ENCODE results near the gene UBE2QL1. TPM values are rescaled to one million over a fixed set of nuclear protein-coding genes. Genes with fewer than 3 reads are reported as not detected.

Gene UBE2QL1
- total RNA-seq, 1 donor from 2014 or later, result 0.17 TPM

- H3K27me3 ChIP-seq (ENCODE audit: control insufficient read depth, insufficient read depth, low read length), result no peaks in the 10 kb centered on the region
- H3K36me3 ChIP-seq (ENCODE audit: control insufficient read depth, insufficient read depth, low read length), result no peaks in the 10 kb centered on the region
- H3K4me3 ChIP-seq (ENCODE audit: low read depth, low read length), result no peak overlapping the region
- TF ChIP-seq, protein P1, sequence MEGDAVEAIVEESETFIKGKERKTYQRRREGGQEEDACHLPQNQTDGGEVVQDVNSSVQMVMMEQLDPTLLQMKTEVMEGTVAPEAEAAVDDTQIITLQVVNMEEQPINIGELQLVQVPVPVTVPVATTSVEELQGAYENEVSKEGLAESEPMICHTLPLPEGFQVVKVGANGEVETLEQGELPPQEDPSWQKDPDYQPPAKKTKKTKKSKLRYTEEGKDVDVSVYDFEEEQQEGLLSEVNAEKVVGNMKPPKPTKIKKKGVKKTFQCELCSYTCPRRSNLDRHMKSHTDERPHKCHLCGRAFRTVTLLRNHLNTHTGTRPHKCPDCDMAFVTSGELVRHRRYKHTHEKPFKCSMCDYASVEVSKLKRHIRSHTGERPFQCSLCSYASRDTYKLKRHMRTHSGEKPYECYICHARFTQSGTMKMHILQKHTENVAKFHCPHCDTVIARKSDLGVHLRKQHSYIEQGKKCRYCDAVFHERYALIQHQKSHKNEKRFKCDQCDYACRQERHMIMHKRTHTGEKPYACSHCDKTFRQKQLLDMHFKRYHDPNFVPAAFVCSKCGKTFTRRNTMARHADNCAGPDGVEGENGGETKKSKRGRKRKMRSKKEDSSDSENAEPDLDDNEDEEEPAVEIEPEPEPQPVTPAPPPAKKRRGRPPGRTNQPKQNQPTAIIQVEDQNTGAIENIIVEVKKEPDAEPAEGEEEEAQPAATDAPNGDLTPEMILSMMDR (IDR thresholded peaks at IDR 0.05; ENCODE audit: insufficient read depth, low read length, poor library complexity, severe bottlenecking), result no peak
- no peak for DNase-seq (ENCODE audit: low read depth)
These were observed 8.8 kb upstream of the UBE2QL1 start for GRCh38 chr5:6439588-6440550.

- Histone ChIP-seq H3K4me3 (ENCODE audit: low read depth, low read length) (no peak overlapping the region), H3K27me3 (ENCODE audit: control insufficient read depth, insufficient read depth, low read length) (peaks cover 1% of the 10 kb centered on the region), H3K36me3 (ENCODE audit: control insufficient read depth, insufficient read depth, low read length) (no peaks in the 10 kb centered on the region)
- TF ChIP-seq, protein P1 (IDR thresholded peaks at IDR 0.05; ENCODE audit: insufficient read depth, low read length, poor library complexity, severe bottlenecking), result no peak
- DNase-seq (ENCODE audit: low read depth), result no peak
These were observed 6.3 kb upstream of the UBE2QL1 start for GRCh38 chr5:6442333-6442732.

- no peak for DNase-seq (ENCODE audit: low read depth)
- peaks cover 11% of the 10 kb centered on the region for H3K27me3 ChIP-seq (ENCODE audit: control insufficient read depth, insufficient read depth, low read length)
- no peak overlapping the region for H3K4me3 ChIP-seq (ENCODE audit: low read depth, low read length)
- H3K36me3 ChIP-seq (ENCODE audit: control insufficient read depth, insufficient read depth, low read length), result no peaks in the 10 kb centered on the region
- TF ChIP-seq, protein P1 (IDR thresholded peaks at IDR 0.05; ENCODE audit: insufficient read depth, low read length, poor library complexity, severe bottlenecking), result no peak
These were observed 5.3 kb upstream of the UBE2QL1 start for GRCh38 chr5:6443326-6443725.

- TF ChIP-seq, protein P1 (IDR thresholded peaks at IDR 0.05; ENCODE audit: insufficient read depth, low read length, poor library complexity, severe bottlenecking), result no peak
- peaks cover 32% of the 10 kb centered on the region for H3K27me3 ChIP-seq (ENCODE audit: control insufficient read depth, insufficient read depth, low read length)
- no peak overlapping the region for H3K4me3 ChIP-seq (ENCODE audit: low read depth, low read length)
- DNase-seq (ENCODE audit: low read depth), result no peak
- H3K36me3 ChIP-seq (ENCODE audit: control insufficient read depth, insufficient read depth, low read length), result no peaks in the 10 kb centered on the region
These were observed 2.6 kb upstream of the UBE2QL1 start for GRCh38 chr5:6446042-6446441.

GRCh38 chr5:6446626-6447309, 1.9 kb upstream of the UBE2QL1 start:
- TF ChIP-seq, protein P1 (IDR thresholded peaks at IDR 0.05; ENCODE audit: insufficient read depth, low read length, poor library complexity, severe bottlenecking), result no peak
- DNase-seq (ENCODE audit: low read depth), result no peak

More at GRCh38 chr5:6446626-6447309, 1.9 kb upstream of the UBE2QL1 start:
- H3K27me3 ChIP-seq (ENCODE audit: control insufficient read depth, insufficient read depth, low read length), result peaks cover 32% of the 10 kb centered on the region
- H3K4me3 ChIP-seq (ENCODE audit: low read depth, low read length), result no peak overlapping the region
- H3K36me3 ChIP-seq (ENCODE audit: control insufficient read depth, insufficient read depth, low read length), result no peaks in the 10 kb centered on the region
